DOHH2 (cell line): ENCODE data around the gene COL12A1.

Source experiments
- H3F3A ChIP-seq: fragments of 200-600 bp; sonication (generic), shearing (Covaris generic); 2 replicates; pipeline ENCODE4 v1.6.0; 2016; ENCODE audit warnings: antibody characterized with exemption, mild to moderate bottlenecking; ENCODE audit not compliant: control insufficient read depth, insufficient read depth
- H3K27ac ChIP-seq: fragments of 200-600 bp; sonication (generic); 2 replicates; pipeline ENCODE4 v1.5.1; 2014; ENCODE audit warnings: low read depth, mild to moderate bottlenecking, low read length, moderate library complexity
- H3K27me3 ChIP-seq: fragments of 200-600 bp; sonication (generic); 2 replicates; pipeline ENCODE4 v1.6.1; 2014; ENCODE audit warnings: mild to moderate bottlenecking, low read length, mixed read lengths; ENCODE audit not compliant: control insufficient read depth
- H3K36me3 ChIP-seq: fragments of 200-600 bp; sonication (generic); 2 replicates; pipeline ENCODE4 v1.6.1; 2014; ENCODE audit warnings: mild to moderate bottlenecking, low read length, moderate library complexity, mixed read lengths; ENCODE audit not compliant: control insufficient read depth
- H3K4me1 ChIP-seq: fragments of 200-600 bp; sonication (generic); 2 replicates; pipeline ENCODE4 v1.6.1; 2014; ENCODE audit warnings: mild to moderate bottlenecking, low read length, mixed read lengths; ENCODE audit not compliant: control insufficient read depth
- H3K4me2 ChIP-seq: fragments of 200-600 bp; sonication (generic); 2 replicates; pipeline ENCODE4 v1.6.0; 2014; ENCODE audit warnings: mild to moderate bottlenecking, low read length, moderate library complexity
- H3K4me3 ChIP-seq: fragments of 200-600 bp; sonication (generic); 2 replicates; pipeline ENCODE4 v1.5.1; 2014; ENCODE audit warnings: mild to moderate bottlenecking, low read length, mixed read lengths
- H3K79me2 ChIP-seq: fragments of 200-600 bp; sonication (generic); 2 replicates; pipeline ENCODE4 v1.6.1; 2014; ENCODE audit warnings: mild to moderate bottlenecking, low read length, mixed read lengths; ENCODE audit not compliant: control insufficient read depth
- H3K9me2 ChIP-seq: fragments of 200-600 bp; sonication (generic); replicated peaks from 2 replicates; pipeline ENCODE4 v1.6.1; 2014; ENCODE audit warnings: mild to moderate bottlenecking, low read length, mixed read lengths; ENCODE audit not compliant: control insufficient read depth
- H3K9me3 ChIP-seq: fragments of 200-600 bp; sonication (generic); 2 replicates; pipeline ENCODE4 v1.6.1; 2014; ENCODE audit warnings: antibody characterized with exemption, low read length, mixed read lengths; ENCODE audit not compliant: control insufficient read depth, insufficient read depth
- H4K20me1 ChIP-seq: fragments of 200-600 bp; sonication (generic); 2 replicates; pipeline ENCODE4 v1.6.0; 2014; ENCODE audit warnings: low read depth, mild to moderate bottlenecking, antibody characterized with exemption, low read length, moderate library complexity; ENCODE audit not compliant: control insufficient read depth, insufficient read depth
- EZH2phosphoT487 ChIP-seq: fragments of 200-600 bp; sonication (generic); IDR thresholded peaks from 2 replicates; pipeline ENCODE4 v1.6.1; 2017; ENCODE audit warnings: borderline replicate concordance, mild to moderate bottlenecking, antibody characterized with exemption, low read length, moderate library complexity, mixed read lengths
- TF ChIP-seq, protein P1 (sequence below): fragments of 200-600 bp; sonication (generic); IDR thresholded peaks from one replicate; pipeline ENCODE4 v1.5.1; 2014; ENCODE audit warnings: antibody characterized with exemption, mild to moderate bottlenecking, low read depth, low read length; ENCODE audit not compliant: poor library complexity, severe bottlenecking

COL12A1 gene

DNA sequence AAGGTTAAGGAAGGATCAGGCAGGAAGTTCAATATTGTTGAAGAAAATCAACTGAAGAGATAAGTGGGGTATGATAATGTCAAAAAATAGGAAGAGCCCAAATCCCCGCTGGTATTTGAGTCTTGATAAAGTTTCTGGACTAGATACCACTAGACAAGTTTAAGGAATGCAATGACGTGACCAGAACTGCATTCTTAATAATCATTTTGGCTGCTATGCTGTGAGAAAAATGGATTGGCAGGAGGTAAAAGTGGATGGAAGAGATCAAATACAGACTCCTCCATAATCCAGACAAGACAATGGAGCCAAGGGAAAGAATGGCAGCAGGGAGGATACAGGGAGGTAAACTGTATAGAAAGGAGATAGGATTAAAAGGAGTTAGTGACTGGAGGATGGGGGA is 128.2 kb downstream of the COL12A1 start:
- H3K79me2 ChIP-seq: no peaks in the 10 kb centered on the region
- no peaks in the 10 kb centered on the region for H3K9me3 ChIP-seq
- no peak overlapping the region for H3K4me2 ChIP-seq
- no peaks in the 10 kb centered on the region for H3K4me1 ChIP-seq
- no peaks in the 10 kb centered on the region for H3F3A ChIP-seq
- H3K9me2 ChIP-seq: no peaks in the 10 kb centered on the region
- no peaks in the 10 kb centered on the region for H4K20me1 ChIP-seq
- no peak for TF ChIP-seq EZH2phosphoT487
- TF ChIP-seq, protein P1, sequence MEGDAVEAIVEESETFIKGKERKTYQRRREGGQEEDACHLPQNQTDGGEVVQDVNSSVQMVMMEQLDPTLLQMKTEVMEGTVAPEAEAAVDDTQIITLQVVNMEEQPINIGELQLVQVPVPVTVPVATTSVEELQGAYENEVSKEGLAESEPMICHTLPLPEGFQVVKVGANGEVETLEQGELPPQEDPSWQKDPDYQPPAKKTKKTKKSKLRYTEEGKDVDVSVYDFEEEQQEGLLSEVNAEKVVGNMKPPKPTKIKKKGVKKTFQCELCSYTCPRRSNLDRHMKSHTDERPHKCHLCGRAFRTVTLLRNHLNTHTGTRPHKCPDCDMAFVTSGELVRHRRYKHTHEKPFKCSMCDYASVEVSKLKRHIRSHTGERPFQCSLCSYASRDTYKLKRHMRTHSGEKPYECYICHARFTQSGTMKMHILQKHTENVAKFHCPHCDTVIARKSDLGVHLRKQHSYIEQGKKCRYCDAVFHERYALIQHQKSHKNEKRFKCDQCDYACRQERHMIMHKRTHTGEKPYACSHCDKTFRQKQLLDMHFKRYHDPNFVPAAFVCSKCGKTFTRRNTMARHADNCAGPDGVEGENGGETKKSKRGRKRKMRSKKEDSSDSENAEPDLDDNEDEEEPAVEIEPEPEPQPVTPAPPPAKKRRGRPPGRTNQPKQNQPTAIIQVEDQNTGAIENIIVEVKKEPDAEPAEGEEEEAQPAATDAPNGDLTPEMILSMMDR: no peak
- no peaks in the 10 kb centered on the region for H3K36me3 ChIP-seq
- H3K27ac ChIP-seq: no peak overlapping the region
- no peaks in the 10 kb centered on the region for H3K27me3 ChIP-seq
- H3K4me3 ChIP-seq: no peak overlapping the region

DNA sequence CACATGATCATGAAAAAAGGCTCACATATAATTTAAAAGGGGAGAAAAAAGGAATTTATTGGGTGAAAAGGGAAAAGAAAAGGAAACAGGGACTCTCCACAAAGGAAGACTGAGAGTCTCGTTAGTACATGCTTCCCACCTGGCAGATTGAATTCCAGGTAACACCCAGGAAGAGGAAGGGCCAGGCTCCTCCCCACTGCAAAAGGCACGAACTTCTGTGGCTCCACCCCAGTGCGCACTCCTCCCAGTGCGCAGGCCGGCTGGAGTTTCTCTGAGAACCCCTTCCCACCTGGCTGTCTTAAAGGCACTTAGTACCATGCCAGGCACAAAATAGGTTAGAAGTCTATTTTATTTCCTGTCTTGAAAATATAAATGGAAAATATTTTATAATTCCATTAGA is 129.8 kb downstream of the COL12A1 start:
- Histone ChIP-seq H3K27ac (no peak overlapping the region), H3K9me2 (no peaks in the 10 kb centered on the region), H3K27me3 (no peaks in the 10 kb centered on the region), H3K4me3 (no peak overlapping the region), H3K4me1 (no peaks in the 10 kb centered on the region), H3F3A (no peaks in the 10 kb centered on the region), H3K9me3 (no peaks in the 10 kb centered on the region), H3K36me3 (no peaks in the 10 kb centered on the region), H3K4me2 (no peak overlapping the region), H4K20me1 (no peaks in the 10 kb centered on the region), H3K79me2 (no peaks in the 10 kb centered on the region)
- TF ChIP-seq, protein P1: no peak
- TF ChIP-seq EZH2phosphoT487: no peak

DNA sequence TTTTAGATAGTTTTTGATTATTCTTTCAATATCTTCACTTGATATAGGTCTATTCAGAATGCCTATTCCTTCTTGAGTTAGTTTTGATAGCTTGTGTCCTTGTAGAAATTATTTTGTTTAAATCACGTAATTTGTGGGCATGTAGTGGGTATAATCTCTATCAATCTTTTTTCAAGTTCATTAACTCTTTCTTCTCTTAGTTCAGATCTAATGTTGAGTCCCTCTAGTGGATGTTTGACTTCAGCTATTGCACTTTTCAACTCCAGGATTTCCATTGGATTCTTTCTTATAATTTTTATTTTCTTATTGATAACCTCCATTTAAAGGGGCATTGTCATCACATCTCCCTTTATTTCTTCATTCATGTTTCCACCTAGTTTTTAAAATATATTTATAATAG is 135.6 kb downstream of the COL12A1 start:
- TF ChIP-seq, protein P1: no peak
- TF ChIP-seq EZH2phosphoT487: no peak
- Histone ChIP-seq H3F3A (no peaks in the 10 kb centered on the region), H4K20me1 (no peaks in the 10 kb centered on the region), H3K9me2 (no peaks in the 10 kb centered on the region), H3K4me2 (no peak overlapping the region), H3K79me2 (no peaks in the 10 kb centered on the region), H3K9me3 (no peaks in the 10 kb centered on the region), H3K4me3 (no peak overlapping the region), H3K36me3 (no peaks in the 10 kb centered on the region), H3K27ac (no peak overlapping the region), H3K27me3 (no peaks in the 10 kb centered on the region), H3K4me1 (no peaks in the 10 kb centered on the region)

DNA sequence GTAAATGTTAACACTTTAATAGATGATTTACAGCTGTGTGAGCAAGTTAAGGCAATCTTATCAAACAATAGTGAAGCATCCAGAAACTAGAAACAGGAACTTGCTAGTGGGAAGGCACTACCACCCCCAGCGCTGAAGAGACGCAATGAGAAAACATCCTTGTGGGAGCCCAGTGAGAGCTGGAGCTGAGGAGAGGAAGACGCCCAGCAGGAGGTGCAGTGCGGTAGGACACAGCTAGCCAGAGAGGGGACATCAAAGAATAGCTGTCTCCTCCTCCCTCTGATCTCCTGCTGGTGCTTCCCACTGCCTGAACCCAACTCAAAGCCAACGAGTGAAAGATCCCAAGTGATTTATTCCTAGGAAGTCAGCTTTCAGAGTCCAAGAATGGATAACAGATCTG is 140.3 kb downstream of the COL12A1 start:
- Histone ChIP-seq H3K4me2 (no peak overlapping the region), H3K79me2 (no peaks in the 10 kb centered on the region), H4K20me1 (no peaks in the 10 kb centered on the region), H3K4me3 (no peak overlapping the region), H3K4me1 (no peaks in the 10 kb centered on the region), H3K9me2 (no peaks in the 10 kb centered on the region), H3K27me3 (no peaks in the 10 kb centered on the region), H3K36me3 (no peaks in the 10 kb centered on the region), H3K27ac (no peak overlapping the region), H3F3A (no peaks in the 10 kb centered on the region), H3K9me3 (no peaks in the 10 kb centered on the region)
- no peak for TF ChIP-seq EZH2phosphoT487
- TF ChIP-seq, protein P1: no peak
